NCI-H82 treated with DMSO at 0.1 percent for 48 hours (cell line): ENCODE data around the gene ALDH9A1.
"Not testable (repeated sequence)": the region's sequence is repeated elsewhere in the genome, so short reads cannot be mapped to it uniquely, and the experiment has no call there.

Experiments
- DNase-seq: peaks from one replicate; lab custom pipeline; 2025; ENCODE audit not compliant: unreplicated experiment; lab: John Stamatoyannopoulos, UW

The ALDH9A1 gene

DNA sequence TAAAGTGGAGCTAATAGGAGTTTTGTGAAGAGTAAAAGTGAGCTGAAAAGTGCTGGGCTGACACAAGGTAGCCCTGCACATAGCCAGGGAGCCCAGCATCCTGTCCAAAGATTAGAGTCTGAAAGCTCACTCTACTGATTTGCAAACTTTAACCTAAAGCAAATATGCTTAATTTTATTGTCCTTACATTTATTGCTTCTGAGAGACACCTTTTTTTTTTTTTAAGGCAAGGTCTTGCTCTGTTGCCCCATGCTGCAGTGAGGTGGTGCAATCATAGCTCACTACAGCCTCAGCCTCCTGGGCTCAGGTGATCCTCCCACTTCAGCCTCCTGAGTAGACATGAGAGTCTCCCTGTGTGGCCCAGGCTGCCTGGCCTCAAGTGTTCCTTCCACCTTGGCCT is 50.8 kb downstream of the ALDH9A1 start:
- DNase-seq = no peak

DNA sequence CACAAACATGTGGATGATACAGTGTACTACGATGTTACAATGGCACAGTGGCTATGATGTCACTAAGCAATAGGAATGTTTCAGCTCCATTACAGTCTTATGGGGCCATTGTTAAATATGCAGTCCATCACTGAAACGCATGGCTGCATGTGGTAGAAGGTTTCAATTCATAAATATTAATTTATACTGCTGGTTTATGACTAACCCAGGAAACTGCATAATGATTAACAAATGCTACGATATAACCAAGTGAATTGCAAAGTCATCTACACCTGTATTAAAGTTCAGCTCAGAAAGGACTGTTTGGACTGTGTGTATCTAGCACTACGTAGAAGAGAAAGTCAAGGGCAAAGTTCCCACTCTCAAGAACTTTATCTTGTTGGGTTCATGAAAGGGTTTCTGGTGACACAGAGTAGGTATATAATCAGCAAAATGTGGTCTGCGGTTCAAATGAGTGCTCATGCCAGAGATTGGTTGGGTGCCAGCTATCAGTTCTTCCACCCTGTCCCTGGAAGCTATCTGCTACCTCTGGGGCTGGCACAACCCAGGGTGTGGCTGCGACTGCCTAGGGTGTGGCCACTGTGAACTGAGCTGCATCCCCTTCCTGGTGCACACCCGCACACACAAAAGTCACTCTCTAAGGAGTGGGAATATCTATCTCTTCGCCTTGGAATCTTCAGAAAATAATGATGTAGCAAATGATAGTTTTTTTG is 52.6 kb downstream of the ALDH9A1 start:
- no peak for DNase-seq

DNA sequence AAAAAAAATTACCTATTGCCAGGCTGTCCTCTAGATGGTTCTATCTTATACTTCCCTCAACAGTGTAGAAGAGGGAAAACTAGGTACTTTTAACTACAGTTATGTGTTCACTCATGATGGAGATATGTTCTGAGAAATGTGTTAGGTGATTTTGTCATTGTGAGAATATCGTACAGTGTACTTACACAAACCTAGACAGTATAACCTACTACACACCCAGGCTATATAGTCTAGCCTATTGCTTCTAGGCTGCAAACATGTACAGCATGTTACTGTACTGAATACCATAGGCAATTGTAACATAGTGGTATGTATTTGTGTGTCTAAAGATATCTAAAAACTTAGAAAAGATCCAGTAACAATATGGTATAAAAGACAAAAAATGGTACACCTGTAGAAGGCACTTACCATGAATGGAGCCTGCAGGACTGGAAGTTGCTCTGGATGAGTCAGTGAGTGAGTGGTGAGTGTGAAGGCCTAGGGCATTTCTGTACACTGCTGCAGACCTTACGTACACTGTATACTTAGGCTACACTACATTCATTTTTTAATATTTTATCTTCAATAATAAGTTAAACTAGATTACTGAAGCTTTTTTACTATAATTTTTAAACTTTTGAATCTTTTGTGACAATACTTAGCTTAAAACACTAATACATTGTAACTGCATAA is 54.2 kb downstream of the ALDH9A1 start:
- no peak for DNase-seq

DNA sequence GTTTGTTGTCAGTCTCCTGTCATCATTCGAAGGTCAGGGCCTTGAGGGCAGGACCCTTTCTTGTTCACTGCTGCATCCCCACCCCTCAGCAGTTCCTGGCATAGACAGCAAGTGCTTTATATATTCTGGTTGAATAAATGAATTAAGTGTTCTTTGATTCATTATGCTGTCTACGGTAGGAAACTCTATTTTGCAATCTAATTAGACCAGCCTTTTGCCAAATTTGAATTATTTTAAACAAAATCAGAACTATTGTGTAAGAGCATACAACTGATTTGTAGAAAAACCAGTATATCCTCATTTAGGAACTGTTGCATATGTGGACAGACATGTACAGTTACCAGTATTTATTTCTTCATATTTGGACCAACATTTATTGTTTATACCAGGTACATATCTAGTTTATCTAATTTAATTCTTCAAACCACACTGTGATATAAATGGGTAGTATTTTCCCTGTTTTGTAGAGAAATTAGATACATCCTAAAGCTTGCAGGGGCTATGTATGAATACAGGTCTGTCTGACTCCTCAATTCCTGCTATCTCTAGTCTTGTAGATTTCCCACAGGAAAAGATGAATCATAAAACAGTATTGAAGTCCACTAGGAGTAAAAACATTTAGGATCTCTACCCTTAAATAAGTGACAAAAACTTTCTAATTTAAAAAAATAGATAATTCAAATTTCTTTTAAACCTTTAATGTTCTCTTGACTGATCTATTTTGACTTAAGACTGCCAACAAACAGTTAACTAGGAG is 57.0 kb downstream of the ALDH9A1 start:
- no peak for DNase-seq

- DNase-seq = no peak
Observed at GRCh38 chr1:165639821-165640623, 58.3 kb downstream of the ALDH9A1 start.

DNA sequence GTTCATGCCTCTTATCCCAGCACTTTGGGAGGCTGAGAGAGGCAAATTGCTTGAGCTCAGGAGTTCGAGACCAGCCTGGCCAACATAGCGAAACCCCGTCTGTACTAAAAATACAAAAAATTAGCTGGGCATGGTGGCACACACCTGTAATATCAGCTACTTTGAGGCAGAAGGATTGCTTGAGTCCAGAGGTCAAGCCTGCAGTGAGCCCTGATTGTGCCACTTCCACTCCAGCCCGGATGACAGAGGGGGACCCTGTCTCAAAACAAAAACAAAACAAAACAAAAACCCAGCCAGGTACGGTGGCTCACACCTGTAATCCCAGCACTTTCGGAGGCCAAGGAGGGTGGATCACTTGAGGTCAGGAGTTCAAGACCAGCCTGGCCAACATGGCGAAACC is 60.2 kb downstream of the ALDH9A1 start:
- not testable (repeated sequence) for DNase-seq

GRCh38 chr1:165637427-165637826 is 60.9 kb downstream of the ALDH9A1 start:
- no peak for DNase-seq

GRCh38 chr1:165635823-165636222 is 62.5 kb downstream of the ALDH9A1 start:
- DNase-seq = no peak

- DNase-seq = no peak
Observed at GRCh38 chr1:165635329-165635728, 63.0 kb downstream of the ALDH9A1 start.

GRCh38 chr1:165634154-165634921 is 64.0 kb downstream of the ALDH9A1 start:
- no peak for DNase-seq

GRCh38 chr1:165633614-165634013 is 64.7 kb downstream of the ALDH9A1 start:
- no peak for DNase-seq

DNA sequence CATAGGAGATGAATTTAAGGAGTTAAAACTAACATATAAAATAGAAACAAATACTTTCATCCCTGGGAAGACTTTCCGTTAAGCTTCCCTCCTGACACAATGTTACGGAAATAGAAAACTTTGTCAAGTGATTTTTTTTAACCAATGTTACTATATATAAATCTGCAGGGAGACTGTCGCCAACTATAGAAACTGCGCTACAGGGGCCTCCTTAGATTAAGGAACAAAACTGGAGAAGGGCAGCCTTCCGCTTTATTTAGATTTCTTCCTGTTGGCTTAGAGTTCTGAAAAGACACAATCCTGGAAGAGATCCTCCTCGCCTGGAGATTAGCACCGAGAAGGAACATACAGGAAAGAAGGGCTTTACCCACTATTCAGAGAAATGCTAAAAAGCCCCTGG is 65.9 kb downstream of the ALDH9A1 start:
- DNase-seq = no peak

- DNase-seq = no peak
Observed at GRCh38 chr1:165632152-165632469, 66.3 kb downstream of the ALDH9A1 start.

DNA sequence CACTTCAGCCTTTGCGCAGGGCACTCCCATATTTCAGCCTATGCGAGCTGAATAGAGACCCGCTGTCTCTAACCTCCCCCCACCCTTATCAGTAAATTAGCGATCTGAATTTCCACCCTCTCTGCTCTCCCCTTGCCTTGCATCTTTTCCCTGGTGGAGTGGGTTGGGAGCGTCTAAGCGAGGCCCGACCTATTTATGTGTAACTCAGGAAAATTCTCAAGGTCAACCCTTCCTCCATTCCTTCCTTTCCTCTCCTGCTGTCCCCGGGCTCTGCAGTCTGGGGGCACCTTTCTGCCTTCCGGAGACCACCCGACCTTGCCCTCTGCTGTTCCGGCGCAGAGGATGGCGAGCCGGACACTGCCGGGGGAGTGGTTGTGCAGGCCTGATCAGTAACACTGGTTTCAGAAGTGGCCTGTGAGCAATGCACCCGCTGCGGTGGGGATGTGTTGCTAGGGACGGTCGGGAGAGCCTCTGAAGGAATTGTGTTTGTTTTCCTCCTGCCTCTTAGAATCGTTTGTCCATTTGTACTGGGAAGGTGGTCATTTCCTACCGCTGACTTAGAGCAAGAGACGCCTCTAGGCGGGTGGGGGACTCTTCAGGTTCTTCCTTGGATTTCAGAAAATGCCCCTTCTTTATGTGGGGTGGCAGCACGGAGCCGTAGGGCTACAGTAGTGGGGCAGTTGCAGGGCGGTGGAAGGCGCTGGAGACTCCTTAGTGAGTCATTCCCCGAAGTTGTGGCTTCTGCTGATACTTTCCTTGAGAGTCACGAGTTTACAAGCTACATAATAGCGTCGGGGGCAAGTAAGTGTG is 66.8 kb downstream of the ALDH9A1 start:
- no peak for DNase-seq

GRCh38 chr1:165630629-165631341 is 67.6 kb downstream of the ALDH9A1 start, which contains the start of gene MGST3:
MGST3 (plus strand) TSS chr1:165631234; CDS start chr1:165649848, 18,614 bp downstream.
- peak; percentile 90 for DNase-seq

- peak; percentile 52 for DNase-seq
Observed at GRCh38 chr1:165629848-165630628, 68.3 kb downstream of the ALDH9A1 start.

GRCh38 chr1:165629151-165629550 is 69.2 kb downstream of the ALDH9A1 start:
- no peak for DNase-seq

- DNase-seq = no peak
Observed at GRCh38 chr1:165628147-165628822, 70.1 kb downstream of the ALDH9A1 start.
